Measurements from ENCODE around the gene UNCX.

UNCX gene

GRCh38 chr7:1257863-1258262 lies 25.2 kb downstream of the UNCX start:
- TF ChIP-seq, protein P1, sequence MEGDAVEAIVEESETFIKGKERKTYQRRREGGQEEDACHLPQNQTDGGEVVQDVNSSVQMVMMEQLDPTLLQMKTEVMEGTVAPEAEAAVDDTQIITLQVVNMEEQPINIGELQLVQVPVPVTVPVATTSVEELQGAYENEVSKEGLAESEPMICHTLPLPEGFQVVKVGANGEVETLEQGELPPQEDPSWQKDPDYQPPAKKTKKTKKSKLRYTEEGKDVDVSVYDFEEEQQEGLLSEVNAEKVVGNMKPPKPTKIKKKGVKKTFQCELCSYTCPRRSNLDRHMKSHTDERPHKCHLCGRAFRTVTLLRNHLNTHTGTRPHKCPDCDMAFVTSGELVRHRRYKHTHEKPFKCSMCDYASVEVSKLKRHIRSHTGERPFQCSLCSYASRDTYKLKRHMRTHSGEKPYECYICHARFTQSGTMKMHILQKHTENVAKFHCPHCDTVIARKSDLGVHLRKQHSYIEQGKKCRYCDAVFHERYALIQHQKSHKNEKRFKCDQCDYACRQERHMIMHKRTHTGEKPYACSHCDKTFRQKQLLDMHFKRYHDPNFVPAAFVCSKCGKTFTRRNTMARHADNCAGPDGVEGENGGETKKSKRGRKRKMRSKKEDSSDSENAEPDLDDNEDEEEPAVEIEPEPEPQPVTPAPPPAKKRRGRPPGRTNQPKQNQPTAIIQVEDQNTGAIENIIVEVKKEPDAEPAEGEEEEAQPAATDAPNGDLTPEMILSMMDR (IDR thresholded peaks at IDR 0.05): no peak

- TF ChIP-seq, protein P1 (IDR thresholded peaks at IDR 0.05): no peak
These were observed 27.1 kb downstream of the UNCX start for GRCh38 chr7:1259621-1260243.

GRCh38 chr7:1260244-1260635 lies 27.6 kb downstream of the UNCX start:
- TF ChIP-seq, protein P1 (IDR thresholded peaks at IDR 0.05): no peak

GRCh38 chr7:1262441-1262840 lies 29.8 kb downstream of the UNCX start:
- TF ChIP-seq, protein P1 (IDR thresholded peaks at IDR 0.05): no peak

DNA sequence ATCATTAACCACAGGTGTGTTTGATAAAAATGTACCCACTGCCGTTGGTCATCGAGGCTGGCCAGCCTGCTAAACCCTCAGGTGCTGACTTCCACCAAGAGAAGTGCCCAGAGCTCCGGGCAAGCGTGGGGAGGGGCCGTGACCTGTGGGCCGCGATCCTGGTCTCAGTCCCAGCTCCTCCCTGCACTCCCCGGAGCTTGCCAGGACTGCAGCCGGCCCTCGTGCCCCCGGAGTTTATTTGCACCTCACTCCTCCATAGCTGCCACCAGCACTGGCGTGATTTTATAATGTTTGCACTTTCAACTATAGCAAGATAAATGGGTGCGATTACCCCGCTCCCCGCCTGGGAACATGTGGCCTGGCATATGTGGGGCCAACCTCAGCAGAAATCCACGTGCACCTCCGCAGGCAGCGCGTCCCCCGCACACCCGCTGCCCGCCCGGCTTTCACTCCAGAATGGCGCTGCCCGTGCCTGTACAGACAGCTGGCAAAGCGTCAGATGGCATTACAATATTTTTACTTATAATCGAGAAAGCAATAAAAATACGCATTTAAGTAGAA lies 30.8 kb downstream of the UNCX start:
- TF ChIP-seq, protein P1 (IDR thresholded peaks at IDR 0.05): no peak

DNA sequence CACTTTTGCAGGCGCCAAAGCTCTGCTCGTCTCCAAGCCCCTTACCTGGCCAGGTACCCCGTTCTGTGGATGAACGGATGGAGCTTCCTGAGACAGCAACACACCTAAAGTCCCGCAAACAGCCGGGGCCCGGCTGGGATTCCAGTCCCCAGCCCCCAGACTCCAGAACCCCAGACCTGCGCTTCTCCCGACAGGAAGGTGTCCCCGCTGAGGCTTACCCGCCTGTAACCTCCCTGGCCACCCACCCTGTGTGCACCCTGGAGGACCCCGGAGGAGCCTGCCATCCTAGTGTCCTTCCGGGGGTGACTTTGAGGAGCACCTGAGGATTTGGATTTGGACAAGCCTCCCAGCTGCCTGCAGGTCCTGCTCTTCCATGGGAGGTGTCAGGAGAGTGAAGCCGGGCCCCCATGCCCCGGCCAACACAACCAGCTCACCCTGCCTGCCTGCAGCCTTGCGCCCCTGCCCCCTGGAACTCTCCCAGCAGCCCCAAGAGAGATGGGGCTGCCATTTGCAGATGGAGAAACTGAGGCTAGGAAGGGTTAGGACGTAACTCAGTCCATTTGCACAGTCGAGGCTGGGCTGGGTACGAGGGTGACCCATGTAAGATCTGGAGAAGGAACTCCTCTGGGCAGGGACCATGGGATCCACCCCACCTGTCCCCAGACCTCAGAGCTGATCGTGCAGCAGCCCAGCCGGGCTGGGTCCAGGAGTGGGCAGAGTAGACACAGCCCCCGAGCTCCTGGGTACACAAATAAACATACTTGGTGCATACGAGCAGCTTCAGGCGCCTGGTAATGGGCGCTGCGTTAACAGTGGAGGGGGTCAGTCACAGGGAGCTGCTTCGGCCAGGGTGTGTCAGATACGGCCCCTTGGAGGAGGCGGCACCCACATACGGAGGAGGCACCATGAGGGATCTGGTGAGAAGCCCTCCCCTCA lies 31.9 kb downstream of the UNCX start:
- TF ChIP-seq, protein P1 (IDR thresholded peaks at IDR 0.05): no peak

DNA sequence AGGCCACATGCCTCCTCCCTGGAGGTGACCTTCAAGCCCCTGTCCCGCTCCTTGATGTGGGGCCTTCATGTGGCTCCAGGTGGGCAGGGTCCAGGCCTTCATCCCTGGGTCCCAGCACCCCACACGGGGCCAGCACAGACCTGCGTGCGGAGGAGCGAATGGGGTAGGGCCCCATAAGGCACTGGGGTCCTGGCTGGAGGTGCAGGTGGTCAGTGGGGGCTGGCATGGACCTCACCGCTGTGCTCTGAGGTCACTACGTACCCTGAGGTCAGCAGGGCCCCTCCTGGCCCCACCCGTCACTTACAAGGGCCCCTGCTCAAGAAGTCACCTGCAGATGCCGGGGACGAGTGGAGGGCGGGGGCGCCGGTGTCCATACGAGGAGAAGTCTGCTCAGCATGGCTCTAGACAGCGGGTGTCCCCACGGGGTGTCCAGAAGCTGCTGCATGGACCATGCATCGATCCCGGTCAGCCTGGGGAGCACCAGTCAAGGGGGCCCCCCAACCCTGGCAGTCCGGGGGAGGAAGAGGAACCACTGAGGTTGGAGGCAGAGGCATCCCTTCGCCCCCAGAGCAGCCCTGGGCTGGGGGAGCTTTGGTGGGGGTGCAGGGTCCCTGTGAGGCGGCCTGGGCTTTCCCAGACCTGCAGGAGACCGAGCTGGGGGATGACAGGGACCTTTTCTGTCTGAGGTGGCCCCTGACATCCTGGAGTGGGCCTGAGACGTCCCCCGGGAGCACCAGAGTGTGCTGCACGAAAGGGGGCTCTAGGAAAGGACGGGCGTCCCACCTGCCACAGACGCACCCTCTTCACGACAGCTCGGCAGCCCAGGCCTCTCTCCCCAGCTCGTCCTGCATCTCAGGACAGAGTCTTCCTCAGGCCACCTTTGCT lies 34.6 kb downstream of the UNCX start:
- TF ChIP-seq, protein P1 (IDR thresholded peaks at IDR 0.05): no peak
